K562 (cell line): Measurements from ENCODE around the gene LMCD1. TPM values are rescaled to one million over a fixed set of nuclear protein-coding genes. Genes with fewer than 3 reads are reported as not detected.

Experiments used
- ATAC-seq: fragments of 200-7000 bp; cut with Tn5 transposase; 3 replicates; pipeline ENCODE4 v1.9.1; 2020; ENCODE audit warnings: moderate library complexity
- BruUV-seq: library from RNA; stranded (reverse); fragments of 400-500 nt; replicated peaks from 2 replicates; lab custom pipeline; 2021; lab: Mats Ljungman, UMichigan
- CTCF ChIA-PET: fragments of 300-600 bp; formaldehyde crosslinking; extraction: SDS; loops from one replicate; lab custom pipeline; 2021; ENCODE audit warnings: low intra/inter-chr PET ratio; lab: Yijun Ruan, JAX
- POLR2A ChIA-PET: fragments of 300-600, 350-650 bp; sonication (Branson Sonifier 250); formaldehyde crosslinking; extraction: SDS; loops from one replicate; lab custom pipeline; 2021; ENCODE audit warnings: antibody characterized with exemption, inconsistent platforms; lab: Yijun Ruan, JAX
- DNase-seq, 4 experiments: peaks; one replicate each; pipeline versions ENCODE4 v3.0.0 to v3.0.0-alpha.2; 2011 to 2018; ENCODE audit warnings: low spot score in 3 of 4, mixed read lengths in 3 of 4; ENCODE audit errors: extremely low read depth in 1 of 4
- FAIRE-seq: peaks from 2 replicates; lab custom pipeline; 2011; peaks lifted over from hg19 to GRCh38; lab: Jason Lieb, UNC
- H2AFZ ChIP-seq: 2 replicates; pipeline ENCODE4 v1.6.0; 2011; ENCODE audit warnings: low read depth, low read length, control low read depth, inconsistent platforms
- H3K27ac ChIP-seq: fragments of 200-600 bp; 3 replicates; pipeline ENCODE4 v1.8.0; 2011; ENCODE audit warnings: low read depth, mild to moderate bottlenecking, control low read depth, inconsistent platforms, low read length, moderate library complexity, mixed read lengths; ENCODE audit errors: extremely low read depth
- H3K27me3 ChIP-seq, 2 experiments: fragments of 300-600 bp in 1 of 2; 2 replicates in 1 of 2; 3 replicates in 1 of 2; pipeline versions ENCODE4 v1.6.0 to v1.8.0; 2011; ENCODE audit warnings: inconsistent platforms in 2 of 2, low read length in 2 of 2, mild to moderate bottlenecking in 1 of 2, mixed read lengths in 1 of 2, moderate library complexity in 1 of 2; ENCODE audit not compliant: control insufficient read depth in 2 of 2, insufficient read depth in 2 of 2
- H3K36me3 ChIP-seq: fragments of 300-600 bp; 3 replicates; pipeline ENCODE4 v1.8.0; 2011; ENCODE audit warnings: mild to moderate bottlenecking, low read length, inconsistent platforms; ENCODE audit not compliant: control insufficient read depth, insufficient read depth
- H3K4me1 ChIP-seq, 2 experiments: fragments of 200-600 bp in 1 of 2; replicated peaks in 1 of 2; 2 replicates in 1 of 2; 3 replicates in 1 of 2; pipeline versions ENCODE4 v1.5.1 to v1.8.0; 2011; ENCODE audit warnings: inconsistent platforms in 2 of 2, low read length in 2 of 2, mild to moderate bottlenecking in 1 of 2, mixed read lengths in 1 of 2, moderate library complexity in 1 of 2; ENCODE audit not compliant: control insufficient read depth in 2 of 2, insufficient read depth in 2 of 2
- H3K4me2 ChIP-seq: 2 replicates; pipeline ENCODE4 v1.6.1; 2011; ENCODE audit warnings: low read length, control low read depth, inconsistent platforms, mixed read lengths; ENCODE audit not compliant: insufficient read depth
- H3K4me3 ChIP-seq: fragments of 200-600 bp; sonication (generic), shearing (Covaris generic); 2 replicates; pipeline ENCODE4 v1.5.1; 2016; ENCODE audit warnings: control low read depth, inconsistent platforms
- H3K79me2 ChIP-seq: fragments of 200-600 bp; 3 replicates; pipeline ENCODE4 v1.8.0; 2011; ENCODE audit warnings: low read length, inconsistent platforms; ENCODE audit not compliant: control insufficient read depth, insufficient read depth
- H3K9ac ChIP-seq, 2 experiments: 2 replicates each; pipeline versions ENCODE4 v1.6.0 to v1.6.1; 2011; ENCODE audit warnings: low read depth in 2 of 2, low read length in 2 of 2, control low read depth in 1 of 2, inconsistent platforms in 1 of 2, mild to moderate bottlenecking in 1 of 2, mixed read lengths in 1 of 2; ENCODE audit not compliant: insufficient read depth in 1 of 2
- H3K9me1 ChIP-seq: one replicate; pipeline ENCODE4 v1.6.0; 2011; ENCODE audit warnings: inconsistent platforms, mild to moderate bottlenecking, low read length, moderate library complexity; ENCODE audit not compliant: control insufficient read depth, insufficient read depth
- H3K9me3 ChIP-seq: replicated peaks from 2 replicates; pipeline ENCODE4 v1.5.1; 2011; ENCODE audit warnings: low read depth, low read length, inconsistent platforms; ENCODE audit not compliant: control insufficient read depth, insufficient read depth
- H4K20me1 ChIP-seq: replicated peaks from 2 replicates; pipeline ENCODE4 v1.6.1; 2011; ENCODE audit warnings: low read length, inconsistent platforms, mixed read lengths; ENCODE audit not compliant: control insufficient read depth, insufficient read depth
- ARID1B ChIP-seq: fragments of 450-650 bp; IDR thresholded peaks from 2 replicates; pipeline ENCODE4 v1.6.1; 2016; ENCODE audit warnings: antibody characterized with exemption, mild to moderate bottlenecking, inconsistent platforms
- DACH1 ChIP-seq: fragments of 450-650 bp; IDR thresholded peaks from 2 replicates; pipeline ENCODE4 v1.6.1; 2018; ENCODE audit not compliant: partially characterized antibody
- DPF2 ChIP-seq: fragments of 450-650 bp; IDR thresholded peaks from 2 replicates; pipeline ENCODE4 v1.6.1; 2016
- GTF2F1 ChIP-seq: IDR thresholded peaks from 2 replicates; pipeline ENCODE4 v1.6.1; 2011; ENCODE audit warnings: low read depth, low read length, improper control_type of control experiment
- HNRNPH1 ChIP-seq: fragments of 200-400 bp; formaldehyde crosslinking; optimal IDR thresholded peaks from 2 replicates; pipeline ENCODE3; 2017; ENCODE audit warnings: low read depth, mild to moderate bottlenecking, low read length, moderate library complexity
- KLF13 ChIP-seq: fragments of 450-650 bp; IDR thresholded peaks from 2 replicates; pipeline ENCODE4 v1.6.1; 2016; ENCODE audit warnings: missing genetic modification characterization, low read depth, mild to moderate bottlenecking, missing compliant biosample characterization, moderate library complexity, borderline replicate concordance
- MEF2A ChIP-seq: IDR thresholded peaks from 2 replicates; pipeline ENCODE4 v1.6.1; 2011; ENCODE audit warnings: low read depth, mild to moderate bottlenecking, low read length, moderate library complexity; ENCODE audit not compliant: control insufficient read depth
- MTF1 ChIP-seq: fragments of 250-450 bp; sonication (Bioruptor Pico); IDR thresholded peaks from 2 replicates; pipeline ENCODE4 v1.9.0; 2021; ENCODE audit warnings: moderate library complexity, mild to moderate bottlenecking, inconsistent platforms, borderline replicate concordance
- NR2C2 ChIP-seq, 2 experiments: fragments of 200-800 bp in 1 of 2; sonication (Bioruptor generic) in 1 of 2; sonication (generic) in 1 of 2; formaldehyde crosslinking in 1 of 2; IDR thresholded peaks; 2 replicates each; pipeline versions ENCODE4 v1.6.1 to v1.8.0; 2016 to 2022; ENCODE audit warnings: mild to moderate bottlenecking in 1 of 2, missing compliant biosample characterization in 1 of 2, missing genetic modification characterization in 1 of 2, missing genetic modification reagents in 1 of 2
- RFX5 ChIP-seq: IDR thresholded peaks from 2 replicates; pipeline ENCODE4 v1.6.1; 2011; ENCODE audit warnings: low read depth, mild to moderate bottlenecking, improper control_type of control experiment, low read length
- SAFB2 ChIP-seq: fragments of 200-400 bp; formaldehyde crosslinking; IDR thresholded peaks from 2 replicates; pipeline ENCODE4 v1.6.1; 2018; ENCODE audit warnings: borderline replicate concordance, low read length, low read depth, moderate library complexity; ENCODE audit not compliant: severe bottlenecking
- SMARCA5 ChIP-seq: fragments of 450-650 bp; IDR thresholded peaks from 2 replicates; pipeline ENCODE4 v1.6.1; 2016
- TBP ChIP-seq: optimal IDR thresholded peaks from 2 replicates; pipeline ENCODE3; 2011; ENCODE audit warnings: low read depth, low read length, improper control_type of control experiment
- TFAM ChIP-seq: fragments of 250-450 bp; sonication (Bioruptor Pico); conservative IDR thresholded peaks from 2 replicates; pipeline ENCODE4 v1.5.0; 2021; ENCODE audit warnings: mild to moderate bottlenecking, moderate library complexity
- TSC22D4 ChIP-seq: fragments of 450-650 bp; IDR thresholded peaks from 2 replicates; pipeline ENCODE4 v1.6.1; 2016; ENCODE audit warnings: missing genetic modification characterization, missing biosample characterization, control low read depth
- ZNF133 ChIP-seq: fragments of 250-450 bp; sonication (Bioruptor Pico); IDR thresholded peaks from 2 replicates; pipeline ENCODE4 v1.4.0; 2020; ENCODE audit warnings: mild to moderate bottlenecking
- ZNF184 ChIP-seq: sonication (generic); formaldehyde crosslinking; IDR thresholded peaks from 2 replicates; pipeline ENCODE4 v1.5.0; 2020; ENCODE audit warnings: missing genetic modification reagents
- ZNF212 ChIP-seq: fragments of 450-650 bp; formaldehyde crosslinking; IDR thresholded peaks from 2 replicates; pipeline ENCODE4 v1.4.0; 2020; ENCODE audit warnings: mild to moderate bottlenecking
- ZNF324 ChIP-seq: fragments of 250-450 bp; sonication (Bioruptor Pico); IDR thresholded peaks from 2 replicates; pipeline ENCODE4 v1.4.0; 2020; ENCODE audit warnings: mild to moderate bottlenecking
- ZNF384 ChIP-seq: IDR thresholded peaks from 2 replicates; pipeline ENCODE4 v1.6.1; 2012; ENCODE audit warnings: low read depth, low read length, improper control_type of control experiment
- WGBS: fragments of 100-300 bp; shearing (Covaris generic); methylation state at CpG from one replicate; pipeline ENCODE4 v1.1.6; 2016; ENCODE audit warnings: low coverage, mixed read lengths; ENCODE audit not compliant: insufficient coverage; ENCODE audit errors: missing lambda C conversion rate; 5-methylcytosine and 5-hydroxymethylcytosine counted together
- in situ Hi-C: fragments of 300-500 bp; cut with MboI; formaldehyde crosslinking; loops from 4 replicates; pipeline ENCODE4 v1.15.0; 2018; ENCODE audit warnings: inconsistent platforms, mixed read lengths
- intact Hi-C: fragments of 100-400 bp; cut with micrococcal nuclease; formaldehyde crosslinking; loops from 2 replicates; pipeline ENCODE4 v1.14.2; 2022
- polyA plus RNA-seq, 8 experiments: library from polyadenylated mRNA; depleted of rRNA in 4 of 8; stranded (reverse) in 5 of 8; unstranded in 3 of 8; fragments of >200 nt; fragmentation: Nextera tagmentation in 2 of 8; fragmentation: Illumina TruSeq in 1 of 8; extraction: Ambion mirVana in 2 of 8; extraction: Trizol in 1 of 8; gene quantifications; 2 replicates each; pipeline versions ENCODE4 v1.2.1 to v1.2.3, GENCODE V29; 2011 to 2014; ENCODE audit warnings: inconsistent platforms in 1 of 8, missing spikeins in 1 of 8
- total RNA-seq, 7 experiments: library from RNA; depleted of rRNA in 6 of 7; stranded (reverse); fragments of >200 nt in 6 of 7; fragmentation: Illumina TruSeq in 2 of 7; extraction: Trizol in 2 of 7; gene quantifications; 2 replicates each; pipeline versions ENCODE4 v1.2.1 to v1.2.3, GENCODE V29; 2011 to 2021; ENCODE audit warnings: low replicate concordance in 1 of 7

LMCD1 gene
- total and polyA plus RNA-seq, 9 of the 15 experiments (the other 6 are each of a cell fraction or from before 2014, with no cell fraction given), result 0.60 TPM; not detected in 8

GRCh38 chr3:8574040-8574669, 72.5 kb downstream of the LMCD1 start:
- Histone ChIP-seq H3K27me3 (0 out of 5 replicates have a peak, but pooled peaks cover 0 to 6% of the 10 kb centered on the region in 2 experiments), H3K9me1 (no peaks in the 10 kb centered on the region), H3K9me3 (no peaks in the 10 kb centered on the region), H3K4me1 (no peaks in the 10 kb centered on the region), H2AFZ (no peak overlapping the region), H3K4me2 (no peak overlapping the region), H3K4me3 (no peak overlapping the region), H3K36me3 (no peaks in the 10 kb centered on the region), H3K9ac (no peak overlapping the region), H3K79me2 (no peaks in the 10 kb centered on the region), H3K27ac (no peak overlapping the region), H4K20me1 (no peaks in the 10 kb centered on the region)
- DNase-seq (no peak), ATAC-seq (no peak), FAIRE-seq (no peak)
- ChIA-PET POLR2A (interaction anchor here (1.3 kb wide), 1 partner anchor 10 kb away, joined by 3 read pairs; no protein-coding TSS in a partner anchor), CTCF (no interaction called here)
- in situ Hi-C loops, result no loop called here
- 0% methylated on average over 2 of the region's 2 CpGs for WGBS
- intact Hi-C loops, result no loop called here
- no TSS peak for BruUV-seq
- TF ChIP-seq TFAM (CRISPR knock-in tag), result no peak
- no peak for TF ChIP-seq DPF2
- no peak for TF ChIP-seq ZNF184 (CRISPR knock-in tag)
- TF ChIP-seq GTF2F1, result no peak
- no peak for TF ChIP-seq ZNF133 (CRISPR knock-in tag)
- TF ChIP-seq DACH1, result no peak
- TF ChIP-seq MEF2A, result no peak
- TF ChIP-seq KLF13 (tag), result no peak
- no peak for TF ChIP-seq ZNF212 (CRISPR knock-in tag)
- TF ChIP-seq SMARCA5, result no peak
- TF ChIP-seq HNRNPH1, result no peak
- TF ChIP-seq TSC22D4 (tag), result no peak
- no peak for TF ChIP-seq TBP
- TF ChIP-seq NR2C2 (CRISPR knock-in tag; IDR thresholded peaks at IDR 0.05), result no peak
- no peak for TF ChIP-seq NR2C2 (tag; IDR thresholded peaks at IDR 0.05)
- TF ChIP-seq ZNF324 (CRISPR knock-in tag), result no peak
- no peak for TF ChIP-seq ZNF384
- no peak for TF ChIP-seq MTF1 (CRISPR knock-in tag)
- no peak for TF ChIP-seq SAFB2
- TF ChIP-seq RFX5, result no peak
- TF ChIP-seq ARID1B, result no peak
